ENCODE data around the gene SBK2. TPM values are rescaled to one million over a fixed set of nuclear protein-coding genes. Genes with fewer than 3 reads are reported as not detected.
"Not testable (repeated sequence)": the region's sequence is repeated elsewhere in the genome, so short reads cannot be mapped to it uniquely, and the experiment has no call there.

The SBK2 gene
- total RNA-seq, 1 donor from 2014 or later, result 0.56 TPM

- H3K27me3 Mint-ChIP-seq (ENCODE audit: low read depth), result no peaks in the 10 kb centered on the region
- TF ChIP-seq CTCF (IDR thresholded peaks at IDR 0.05; ENCODE audit: unreplicated experiment), result no peak
- peaks cover 24% of the 10 kb centered on the region for H3K4me1 Mint-ChIP-seq
- DNase-seq (ENCODE audit: low spot score in 2 of 2, unreplicated experiment in 2 of 2), result no peak
- peaks cover 22% of the 10 kb centered on the region for H3K36me3 Mint-ChIP-seq
- no peak overlapping the region for H3K27ac Mint-ChIP-seq
- no peak overlapping the region for H3K4me3 Mint-ChIP-seq
- no peaks in the 10 kb centered on the region for H3K9me3 Mint-ChIP-seq
Measured at GRCh38 chr19:55578031-55578760, 41.3 kb upstream of the SBK2 start.

GRCh38 chr19:55576746-55577145 lies 39.8 kb upstream of the SBK2 start:
- Mint-ChIP-seq H3K9me3 (no peaks in the 10 kb centered on the region), H3K4me1 (peaks cover 19% of the 10 kb centered on the region), H3K4me3 (peak overlapping the region; percentile 50), H3K27me3 (ENCODE audit: low read depth) (no peaks in the 10 kb centered on the region), H3K36me3 (peaks cover 22% of the 10 kb centered on the region), H3K27ac (peak overlapping the region; percentile 6)
- no peak for DNase-seq (ENCODE audit: low spot score in 2 of 2, unreplicated experiment in 2 of 2)
- no peak for TF ChIP-seq CTCF (IDR thresholded peaks at IDR 0.05; ENCODE audit: unreplicated experiment)

GRCh38 chr19:55573929-55574328 lies 37.0 kb upstream of the SBK2 start:
- peaks cover 17% of the 10 kb centered on the region for H3K36me3 Mint-ChIP-seq
- H3K9me3 Mint-ChIP-seq; H3K4me1 Mint-ChIP-seq; H3K27me3 Mint-ChIP-seq (ENCODE audit: low read depth); DNase-seq (ENCODE audit: low spot score in 2 of 2, unreplicated experiment in 2 of 2); H3K4me3 Mint-ChIP-seq; H3K27ac Mint-ChIP-seq: not testable (repeated sequence)

GRCh38 chr19:55569477-55569876 lies 32.5 kb upstream of the SBK2 start:
- not testable (repeated sequence) for H3K4me1 Mint-ChIP-seq; H3K27me3 Mint-ChIP-seq (ENCODE audit: low read depth); H3K27ac Mint-ChIP-seq; H3K4me3 Mint-ChIP-seq; DNase-seq (ENCODE audit: low spot score in 2 of 2, unreplicated experiment in 2 of 2); H3K36me3 Mint-ChIP-seq; H3K9me3 Mint-ChIP-seq

GRCh38 chr19:55567708-55568328 lies 30.9 kb upstream of the SBK2 start:
- no peaks in the 10 kb centered on the region for H3K9me3 Mint-ChIP-seq
- TF ChIP-seq CTCF (IDR thresholded peaks at IDR 0.05; ENCODE audit: unreplicated experiment), result no peak
- H3K36me3 Mint-ChIP-seq, result no peaks in the 10 kb centered on the region
- peaks cover 6% of the 10 kb centered on the region for H3K27me3 Mint-ChIP-seq (ENCODE audit: low read depth)
- H3K27ac Mint-ChIP-seq, result no peak overlapping the region
- H3K4me1 Mint-ChIP-seq, result peaks cover 7% of the 10 kb centered on the region
- no peak for DNase-seq (ENCODE audit: low spot score in 2 of 2, unreplicated experiment in 2 of 2)
- H3K4me3 Mint-ChIP-seq, result no peak overlapping the region

GRCh38 chr19:55566823-55567222 lies 29.9 kb upstream of the SBK2 start:
- Mint-ChIP-seq H3K27me3 (ENCODE audit: low read depth) (peaks cover 6% of the 10 kb centered on the region), H3K36me3 (no peaks in the 10 kb centered on the region), H3K4me3 (no peak overlapping the region), H3K4me1 (peaks cover 7% of the 10 kb centered on the region), H3K9me3 (no peaks in the 10 kb centered on the region), H3K27ac (no peak overlapping the region)
- DNase-seq (ENCODE audit: low spot score in 2 of 2, unreplicated experiment in 2 of 2), result no peak
- TF ChIP-seq CTCF (IDR thresholded peaks at IDR 0.05; ENCODE audit: unreplicated experiment), result no peak
